Colonic mucosa (tissue), 4 donors: ENCODE data around the gene VDAC2. TPM values are rescaled to one million over a fixed set of nuclear protein-coding genes. Genes with fewer than 3 reads are reported as not detected.
"Not testable (repeated sequence)": the region's sequence is repeated elsewhere in the genome, so short reads cannot be mapped to it uniquely, and the experiment has no call there.

Source experiments
- DNase-seq: peaks from one replicate; pipeline ENCODE4 v3.0.0-alpha.2; 2020
- H3K27ac ChIP-seq: fragments of 200-600 bp; one replicate; pipeline ENCODE4 v1.8.0; 2021
- H3K27me3 ChIP-seq: fragments of 200-600 bp; one replicate; pipeline ENCODE4 v1.8.0; 2021
- H3K36me3 ChIP-seq: fragments of 200-600 bp; one replicate; pipeline ENCODE4 v1.8.0; 2021
- H3K4me1 ChIP-seq: fragments of 200-600 bp; one replicate; pipeline ENCODE4 v1.8.0; 2021; ENCODE audit warnings: mild to moderate bottlenecking
- H3K4me3 ChIP-seq: fragments of 200-600 bp; one replicate; pipeline ENCODE4 v1.8.0; 2021
- H3K9ac ChIP-seq, 2 donors: one replicate each; pipeline ENCODE4 v1.7.0; 2013; ENCODE audit warnings: control low read depth in 2 of 2, low read depth in 2 of 2, low read length in 2 of 2
- H3K9me3 ChIP-seq: fragments of 200-600 bp; one replicate; pipeline ENCODE4 v1.8.0; 2021
- intact Hi-C: fragments of 100-400 bp; cut with DNase I; formaldehyde crosslinking; loops from one replicate; pipeline ENCODE4 v1.14.1; 2022
- total RNA-seq, 2 donors: library from RNA; stranded (reverse); fragmentation: NEBNext Ultra II Directional in 1 of 2; extraction: Animal tissue kit (Norgen Biotek cat#: 25700) in 1 of 2; gene quantifications; one replicate each; pipeline ENCODE4 v1.2.1, GENCODE V29; 2021
- TF ChIP-seq, protein P1 (sequence below): fragments of 200-600 bp; IDR thresholded peaks from one replicate; pipeline ENCODE4 v1.8.0; 2022; ENCODE audit warnings: antibody characterized with exemption, mild to moderate bottlenecking
- donor health status: healthy.
- donor health status: DM: no; HTN: no; CAD: no.
- donor health status: DM: no; HTN: no; CAD: no.

Gene VDAC2
- total RNA-seq, 2 donors from 2014 or later = 314 to 430 TPM

DNA sequence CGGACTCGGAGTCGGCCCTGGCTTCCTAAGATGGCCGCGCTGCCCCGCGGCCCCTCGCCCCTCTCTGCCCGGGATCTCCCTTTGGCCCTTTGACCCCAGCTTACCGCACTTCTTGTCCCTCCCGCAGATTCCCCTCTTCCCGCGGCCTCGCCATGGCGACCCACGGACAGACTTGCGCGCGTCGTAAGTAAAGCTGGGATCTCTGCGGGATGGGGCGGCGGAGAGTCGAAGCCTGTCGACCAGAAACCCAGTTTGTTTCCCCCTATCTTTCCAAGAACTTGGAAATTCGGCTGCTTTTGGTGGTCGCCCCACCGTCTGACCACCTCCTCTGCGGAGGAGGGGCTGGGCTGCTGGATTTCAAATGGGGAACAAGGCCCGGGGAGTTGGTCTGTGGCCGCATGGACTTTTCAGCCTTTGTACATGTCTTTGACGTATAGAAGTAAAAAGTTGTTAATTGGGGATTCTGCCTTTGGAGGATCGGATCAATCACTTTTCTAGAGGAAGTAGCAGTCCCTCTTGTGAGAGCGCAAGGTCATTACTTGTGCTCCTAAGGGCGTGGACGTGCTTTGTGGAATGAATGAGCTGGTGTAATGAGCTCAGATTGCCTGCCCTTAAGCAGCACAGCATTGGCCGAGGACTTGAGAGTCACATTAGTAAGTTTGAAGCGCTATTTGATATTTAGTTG, 553 bp downstream of the VDAC2 start:
- intact Hi-C loops = no loop called here
- Histone ChIP-seq H3K9ac (peak overlapping the region; percentile 98 to 99), H3K4me1 (peaks cover 5% of the 10 kb centered on the region), H3K4me3 (peak overlapping the region; percentile 86), H3K27me3 (no peaks in the 10 kb centered on the region), H3K27ac (peak overlapping the region; percentile 95), H3K36me3 (peaks cover 14% of the 10 kb centered on the region), H3K9me3 (no peaks in the 10 kb centered on the region)
- peak; percentile 70 for DNase-seq
- TF ChIP-seq, protein P1, sequence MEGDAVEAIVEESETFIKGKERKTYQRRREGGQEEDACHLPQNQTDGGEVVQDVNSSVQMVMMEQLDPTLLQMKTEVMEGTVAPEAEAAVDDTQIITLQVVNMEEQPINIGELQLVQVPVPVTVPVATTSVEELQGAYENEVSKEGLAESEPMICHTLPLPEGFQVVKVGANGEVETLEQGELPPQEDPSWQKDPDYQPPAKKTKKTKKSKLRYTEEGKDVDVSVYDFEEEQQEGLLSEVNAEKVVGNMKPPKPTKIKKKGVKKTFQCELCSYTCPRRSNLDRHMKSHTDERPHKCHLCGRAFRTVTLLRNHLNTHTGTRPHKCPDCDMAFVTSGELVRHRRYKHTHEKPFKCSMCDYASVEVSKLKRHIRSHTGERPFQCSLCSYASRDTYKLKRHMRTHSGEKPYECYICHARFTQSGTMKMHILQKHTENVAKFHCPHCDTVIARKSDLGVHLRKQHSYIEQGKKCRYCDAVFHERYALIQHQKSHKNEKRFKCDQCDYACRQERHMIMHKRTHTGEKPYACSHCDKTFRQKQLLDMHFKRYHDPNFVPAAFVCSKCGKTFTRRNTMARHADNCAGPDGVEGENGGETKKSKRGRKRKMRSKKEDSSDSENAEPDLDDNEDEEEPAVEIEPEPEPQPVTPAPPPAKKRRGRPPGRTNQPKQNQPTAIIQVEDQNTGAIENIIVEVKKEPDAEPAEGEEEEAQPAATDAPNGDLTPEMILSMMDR = no peak

DNA sequence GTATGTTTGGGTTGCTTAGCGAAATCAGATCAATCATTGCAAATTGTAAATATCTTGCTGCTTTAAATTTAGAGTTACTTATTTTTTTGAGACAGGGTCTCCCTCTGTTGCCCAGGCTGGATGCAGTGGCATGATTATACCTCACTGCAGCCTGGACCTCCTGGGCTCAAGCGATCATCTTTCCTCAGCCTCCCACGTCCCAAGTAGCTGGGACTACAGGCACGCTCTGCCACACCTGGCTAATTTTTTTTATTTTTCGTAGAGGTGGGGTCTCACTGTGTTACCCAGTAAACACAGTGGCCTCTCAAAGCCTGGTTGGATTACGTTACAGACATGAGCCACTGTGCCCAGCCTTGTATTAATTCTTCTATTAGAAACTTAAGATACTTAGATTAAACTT, 1.7 kb downstream of the VDAC2 start:
- Histone ChIP-seq H3K9me3 (no peaks in the 10 kb centered on the region), H3K36me3 (peaks cover 26% of the 10 kb centered on the region), H3K27me3 (no peaks in the 10 kb centered on the region), H3K9ac (no peak overlapping the region), H3K27ac (no peak overlapping the region), H3K4me1 (peaks cover 5% of the 10 kb centered on the region), H3K4me3 (peak overlapping the region; percentile 86)
- TF ChIP-seq, protein P1 = no peak
- no peak for DNase-seq
- intact Hi-C loops = no loop called here

DNA sequence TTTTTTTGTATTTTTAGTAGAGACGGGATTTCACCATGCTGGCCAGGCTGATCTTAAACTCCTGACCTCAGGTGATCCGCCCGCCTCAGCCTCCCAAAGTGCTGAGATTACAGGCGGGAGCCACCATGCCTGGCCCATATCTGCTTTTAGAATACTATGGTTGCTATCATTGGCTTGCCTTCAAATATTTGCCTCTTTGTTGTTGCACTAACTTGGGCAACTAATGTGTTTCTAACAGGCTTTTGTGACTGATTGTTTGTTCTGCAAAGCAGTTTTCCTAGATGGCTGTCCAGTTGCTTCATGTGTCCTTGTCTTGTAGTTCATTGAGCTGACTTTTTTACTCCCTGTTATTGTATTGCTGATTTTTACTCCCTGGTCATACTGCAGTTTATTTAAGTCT, 9.7 kb downstream of the VDAC2 start:
- no peak overlapping the region for H3K4me3 ChIP-seq
- peaks cover 68% of the 10 kb centered on the region for H3K36me3 ChIP-seq
- no peaks in the 10 kb centered on the region for H3K9me3 ChIP-seq
- DNase-seq = no peak
- TF ChIP-seq, protein P1 = no peak
- intact Hi-C loops = no loop called here
- H3K9ac ChIP-seq = no peak overlapping the region
- no peaks in the 10 kb centered on the region for H3K27me3 ChIP-seq
- no peak overlapping the region for H3K27ac ChIP-seq
- peaks cover under 1% of the 10 kb centered on the region for H3K4me1 ChIP-seq

DNA sequence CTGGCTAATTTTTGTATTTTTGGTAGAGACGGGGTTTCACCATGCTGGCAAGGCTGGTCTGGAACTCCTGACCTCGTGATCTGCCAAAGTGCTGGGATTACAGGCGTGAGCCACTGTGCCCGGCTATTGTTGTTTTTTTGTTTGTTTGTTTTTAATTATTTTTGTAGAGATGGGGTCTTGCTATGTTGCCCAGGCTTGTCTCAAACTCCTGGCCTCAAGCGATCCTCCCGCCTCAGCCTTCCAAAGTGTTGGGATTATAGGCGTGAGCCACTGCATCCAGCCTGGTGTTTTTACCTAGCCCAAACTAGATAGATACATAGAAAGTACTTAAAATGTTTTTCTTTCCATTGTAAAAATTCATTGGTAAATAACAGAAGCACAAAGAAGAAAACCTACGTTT, 10.9 kb downstream of the VDAC2 start:
- H3K27me3 ChIP-seq, H3K27ac ChIP-seq, H3K4me1 ChIP-seq, DNase-seq, H3K4me3 ChIP-seq, H3K9me3 ChIP-seq, intact Hi-C loops, H3K9ac ChIP-seq: not testable (repeated sequence)
- H3K36me3 ChIP-seq = peaks cover 57% of the 10 kb centered on the region

DNA sequence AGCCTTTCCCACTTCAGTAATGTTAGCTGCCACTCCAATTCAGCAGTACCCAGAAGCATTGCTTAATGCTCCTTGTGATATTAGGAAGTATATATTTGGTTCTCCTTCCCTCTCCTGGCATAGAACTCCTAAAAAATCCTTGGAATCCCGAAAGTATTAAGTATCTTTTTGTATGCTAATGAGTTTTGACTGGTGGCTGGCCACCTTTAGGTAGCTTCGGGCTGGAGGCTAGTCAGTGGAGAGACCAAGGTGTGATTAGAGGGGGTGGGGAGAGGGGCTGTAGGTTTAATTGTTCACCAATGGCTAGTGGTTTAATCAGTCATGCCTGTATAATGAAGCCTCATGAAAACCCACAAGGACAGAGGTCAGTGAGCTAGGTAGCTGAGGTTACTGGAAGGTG, 12.9 kb downstream of the VDAC2 start:
- peaks cover 9% of the 10 kb centered on the region for H3K4me1 ChIP-seq
- no peak overlapping the region for H3K4me3 ChIP-seq
- H3K27ac ChIP-seq = no peak overlapping the region
- TF ChIP-seq, protein P1 = no peak
- no peaks in the 10 kb centered on the region for H3K9me3 ChIP-seq
- H3K36me3 ChIP-seq = peaks cover 42% of the 10 kb centered on the region
- no peak overlapping the region for H3K9ac ChIP-seq
- no peak for DNase-seq
- no peaks in the 10 kb centered on the region for H3K27me3 ChIP-seq
- intact Hi-C loops = no loop called here

DNA sequence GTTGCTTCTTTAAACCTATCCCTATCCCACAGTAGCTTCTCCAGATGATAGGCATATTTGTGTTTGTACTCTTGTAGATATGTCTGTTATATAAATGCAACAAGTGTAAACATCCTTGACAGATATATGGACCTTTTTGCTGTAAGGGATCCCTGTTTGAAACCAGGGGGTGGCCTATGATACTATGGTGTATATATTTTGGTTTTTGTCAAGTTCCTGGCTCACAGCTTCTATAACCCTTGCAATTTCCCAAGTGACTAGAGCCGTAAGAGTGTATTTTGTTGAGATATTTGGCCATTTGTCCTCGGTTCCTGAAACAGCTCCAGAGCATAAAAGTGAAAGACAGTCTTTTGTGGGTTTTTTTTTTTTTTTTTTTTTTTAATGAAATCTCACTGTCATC, 15.5 kb downstream of the VDAC2 start:
- Histone ChIP-seq H3K27ac (peak overlapping the region; percentile 34), H3K4me3 (no peak overlapping the region), H3K4me1 (peaks cover 9% of the 10 kb centered on the region), H3K27me3 (no peaks in the 10 kb centered on the region), H3K9ac (no peak overlapping the region), H3K36me3 (peaks cover 23% of the 10 kb centered on the region), H3K9me3 (no peaks in the 10 kb centered on the region)
- TF ChIP-seq, protein P1 = no peak
- no peak for DNase-seq
- intact Hi-C loops = no loop called here
